Neural cell (in vitro differentiated cells): ENCODE measurements around the gene ERVV-1. TPM values are rescaled to one million over a fixed set of nuclear protein-coding genes. Genes with fewer than 3 reads are reported as not detected.

Experiments used
- H2AFZ ChIP-seq: fragments of 200-600, 300-800 bp; sonication (generic), shearing (Covaris generic); 2 replicates; pipeline ENCODE4 v1.6.0; 2014; ENCODE audit warnings: low read depth, mild to moderate bottlenecking, antibody characterized with exemption, low read length, moderate library complexity
- H3F3A ChIP-seq: fragments of 200-600 bp; shearing (Covaris generic); 2 replicates; pipeline ENCODE4 v1.6.1; 2016; ENCODE audit warnings: mild to moderate bottlenecking, moderate library complexity, mixed read lengths, antibody characterized with exemption, low read length; ENCODE audit not compliant: insufficient read depth, poor library complexity, severe bottlenecking
- H3K27ac ChIP-seq: fragments of 200-600, 300-800 bp; sonication (generic), shearing (Covaris generic); 2 replicates; pipeline ENCODE4 v1.5.1; 2014; ENCODE audit warnings: mild to moderate bottlenecking, low read length, moderate library complexity
- H3K27me3 ChIP-seq: fragments of 300-800, 200-600 bp; sonication (generic), shearing (Covaris generic); 2 replicates; pipeline ENCODE4 v1.6.0; 2014; ENCODE audit warnings: mild to moderate bottlenecking, low read depth, low read length, moderate library complexity; ENCODE audit not compliant: insufficient read depth
- H3K36me3 ChIP-seq: fragments of 300-800, 200-600 bp; sonication (generic), shearing (Covaris generic); 2 replicates; pipeline ENCODE4 v1.5.1; 2014; ENCODE audit warnings: mild to moderate bottlenecking, antibody characterized with exemption, low read length, moderate library complexity; ENCODE audit not compliant: insufficient read depth
- H3K4me2 ChIP-seq: fragments of 300-800, 200-600 bp; sonication (generic), shearing (Covaris generic); 2 replicates; pipeline ENCODE4 v1.6.0; 2014; ENCODE audit warnings: mild to moderate bottlenecking, low read length
- H3K4me3 ChIP-seq: fragments of 300-800, 200-600 bp; sonication (generic), shearing (Covaris generic); 2 replicates; pipeline ENCODE4 v1.5.1; 2014; ENCODE audit warnings: mild to moderate bottlenecking, low read length, moderate library complexity
- H3K79me2 ChIP-seq: fragments of 200-600 bp; shearing (Covaris generic); replicated peaks from 2 replicates; pipeline ENCODE4 v1.6.0; 2014; ENCODE audit warnings: mild to moderate bottlenecking, low read length, moderate library complexity; ENCODE audit not compliant: insufficient read depth
- H3K9ac ChIP-seq: fragments of 300-800, 200-600 bp; sonication (generic), shearing (Covaris generic); 2 replicates; pipeline ENCODE4 v1.6.1; 2016; ENCODE audit warnings: mild to moderate bottlenecking, low read length, mixed read lengths
- H3K9me2 ChIP-seq: fragments of 200-600 bp; shearing (Covaris generic); 2 replicates; pipeline ENCODE4 v1.6.1; 2016; ENCODE audit warnings: mild to moderate bottlenecking, low read length, mixed read lengths; ENCODE audit not compliant: insufficient read depth
- H3K9me3 ChIP-seq: fragments of 200-600, 300-800 bp; sonication (generic), shearing (Covaris generic); 2 replicates; pipeline ENCODE4 v1.6.1; 2016; ENCODE audit warnings: mild to moderate bottlenecking, mixed run types, low read length, moderate library complexity, mixed read lengths
- H4K20me1 ChIP-seq: fragments of 200-600 bp; shearing (Covaris generic); 2 replicates; pipeline ENCODE4 v1.6.1; 2016; ENCODE audit warnings: mild to moderate bottlenecking, mixed run types; ENCODE audit not compliant: insufficient read depth
- CTCF ChIP-seq: fragments of 450-650 bp; IDR thresholded peaks from 2 replicates; pipeline ENCODE4 v1.5.1; 2014; ENCODE audit warnings: antibody characterized with exemption, mild to moderate bottlenecking, moderate library complexity; ENCODE audit not compliant: poor library complexity, severe bottlenecking
- EP300 ChIP-seq: fragments of 450-650 bp; conservative IDR thresholded peaks from 2 replicates; pipeline ENCODE4 v1.6.1; 2014; ENCODE audit warnings: antibody characterized with exemption, mild to moderate bottlenecking, moderate library complexity; ENCODE audit not compliant: poor library complexity, severe bottlenecking
- EZH2 ChIP-seq: fragments of 200-600, 300-800 bp; shearing (Covaris generic), sonication (generic); IDR thresholded peaks from 2 replicates; pipeline ENCODE4 v1.6.1; 2014; ENCODE audit warnings: antibody characterized with exemption, low read length, borderline replicate concordance, mild to moderate bottlenecking; ENCODE audit not compliant: insufficient read depth, poor library complexity, severe bottlenecking
- MXI1 ChIP-seq: fragments of 450-650 bp; conservative IDR thresholded peaks from 2 replicates; pipeline ENCODE4 v1.6.1; 2014; ENCODE audit warnings: antibody characterized with exemption, mild to moderate bottlenecking; ENCODE audit not compliant: poor library complexity, severe bottlenecking
- POLR2AphosphoS5 ChIP-seq: IDR thresholded peaks from 2 replicates; pipeline ENCODE4 v1.6.1; 2012
- RAD21 ChIP-seq: fragments of 450-650 bp; conservative IDR thresholded peaks from 2 replicates; pipeline ENCODE4 v1.6.1; 2014; ENCODE audit warnings: antibody characterized with exemption, mild to moderate bottlenecking, moderate library complexity
- SMC3 ChIP-seq: fragments of 450-650 bp; conservative IDR thresholded peaks from 2 replicates; pipeline ENCODE4 v1.6.1; 2014; ENCODE audit warnings: antibody characterized with exemption, mild to moderate bottlenecking, moderate library complexity; ENCODE audit not compliant: poor library complexity
- TAF1 ChIP-seq: IDR thresholded peaks from 2 replicates; pipeline ENCODE4 v1.6.1; 2012; ENCODE audit warnings: low read depth
- polyA plus RNA-seq: library from polyadenylated mRNA; depleted of rRNA; stranded (reverse); fragments of >200 nt; gene quantifications from 2 replicates; pipeline ENCODE4 v1.2.3, GENCODE V29; 2014
- TF ChIP-seq, protein P1 (sequence below): IDR thresholded peaks from 2 replicates; pipeline ENCODE4 v1.6.1; 2012; ENCODE audit warnings: borderline replicate concordance

ERVV-1 gene
- polyA plus RNA-seq, 1 donor from 2014 or later: not detected

GRCh38 chr19:52991484-52991883 lies 22.2 kb upstream of the ERVV-1 start:
- Histone ChIP-seq H3K4me2 (no peak overlapping the region), H2AFZ (no peak overlapping the region), H3K27me3 (no peaks in the 10 kb centered on the region), H3K36me3 (no peaks in the 10 kb centered on the region), H3K9me2 (no peaks in the 10 kb centered on the region), H3K9ac (no peak overlapping the region), H4K20me1 (no peaks in the 10 kb centered on the region), H3K4me3 (no peak overlapping the region), H3K27ac (no peak overlapping the region), H3F3A (no peaks in the 10 kb centered on the region), H3K79me2 (no peaks in the 10 kb centered on the region), H3K9me3 (no peaks in the 10 kb centered on the region)
- no peak for TF ChIP-seq POLR2AphosphoS5
- no peak for TF ChIP-seq CTCF
- TF ChIP-seq EP300: no peak
- TF ChIP-seq MXI1: no peak
- TF ChIP-seq, protein P1, sequence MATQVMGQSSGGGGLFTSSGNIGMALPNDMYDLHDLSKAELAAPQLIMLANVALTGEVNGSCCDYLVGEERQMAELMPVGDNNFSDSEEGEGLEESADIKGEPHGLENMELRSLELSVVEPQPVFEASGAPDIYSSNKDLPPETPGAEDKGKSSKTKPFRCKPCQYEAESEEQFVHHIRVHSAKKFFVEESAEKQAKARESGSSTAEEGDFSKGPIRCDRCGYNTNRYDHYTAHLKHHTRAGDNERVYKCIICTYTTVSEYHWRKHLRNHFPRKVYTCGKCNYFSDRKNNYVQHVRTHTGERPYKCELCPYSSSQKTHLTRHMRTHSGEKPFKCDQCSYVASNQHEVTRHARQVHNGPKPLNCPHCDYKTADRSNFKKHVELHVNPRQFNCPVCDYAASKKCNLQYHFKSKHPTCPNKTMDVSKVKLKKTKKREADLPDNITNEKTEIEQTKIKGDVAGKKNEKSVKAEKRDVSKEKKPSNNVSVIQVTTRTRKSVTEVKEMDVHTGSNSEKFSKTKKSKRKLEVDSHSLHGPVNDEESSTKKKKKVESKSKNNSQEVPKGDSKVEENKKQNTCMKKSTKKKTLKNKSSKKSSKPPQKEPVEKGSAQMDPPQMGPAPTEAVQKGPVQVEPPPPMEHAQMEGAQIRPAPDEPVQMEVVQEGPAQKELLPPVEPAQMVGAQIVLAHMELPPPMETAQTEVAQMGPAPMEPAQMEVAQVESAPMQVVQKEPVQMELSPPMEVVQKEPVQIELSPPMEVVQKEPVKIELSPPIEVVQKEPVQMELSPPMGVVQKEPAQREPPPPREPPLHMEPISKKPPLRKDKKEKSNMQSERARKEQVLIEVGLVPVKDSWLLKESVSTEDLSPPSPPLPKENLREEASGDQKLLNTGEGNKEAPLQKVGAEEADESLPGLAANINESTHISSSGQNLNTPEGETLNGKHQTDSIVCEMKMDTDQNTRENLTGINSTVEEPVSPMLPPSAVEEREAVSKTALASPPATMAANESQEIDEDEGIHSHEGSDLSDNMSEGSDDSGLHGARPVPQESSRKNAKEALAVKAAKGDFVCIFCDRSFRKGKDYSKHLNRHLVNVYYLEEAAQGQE: no peak
- TF ChIP-seq SMC3: no peak
- no peak for TF ChIP-seq RAD21
- no peak for TF ChIP-seq TAF1
- TF ChIP-seq EZH2: no peak

DNA sequence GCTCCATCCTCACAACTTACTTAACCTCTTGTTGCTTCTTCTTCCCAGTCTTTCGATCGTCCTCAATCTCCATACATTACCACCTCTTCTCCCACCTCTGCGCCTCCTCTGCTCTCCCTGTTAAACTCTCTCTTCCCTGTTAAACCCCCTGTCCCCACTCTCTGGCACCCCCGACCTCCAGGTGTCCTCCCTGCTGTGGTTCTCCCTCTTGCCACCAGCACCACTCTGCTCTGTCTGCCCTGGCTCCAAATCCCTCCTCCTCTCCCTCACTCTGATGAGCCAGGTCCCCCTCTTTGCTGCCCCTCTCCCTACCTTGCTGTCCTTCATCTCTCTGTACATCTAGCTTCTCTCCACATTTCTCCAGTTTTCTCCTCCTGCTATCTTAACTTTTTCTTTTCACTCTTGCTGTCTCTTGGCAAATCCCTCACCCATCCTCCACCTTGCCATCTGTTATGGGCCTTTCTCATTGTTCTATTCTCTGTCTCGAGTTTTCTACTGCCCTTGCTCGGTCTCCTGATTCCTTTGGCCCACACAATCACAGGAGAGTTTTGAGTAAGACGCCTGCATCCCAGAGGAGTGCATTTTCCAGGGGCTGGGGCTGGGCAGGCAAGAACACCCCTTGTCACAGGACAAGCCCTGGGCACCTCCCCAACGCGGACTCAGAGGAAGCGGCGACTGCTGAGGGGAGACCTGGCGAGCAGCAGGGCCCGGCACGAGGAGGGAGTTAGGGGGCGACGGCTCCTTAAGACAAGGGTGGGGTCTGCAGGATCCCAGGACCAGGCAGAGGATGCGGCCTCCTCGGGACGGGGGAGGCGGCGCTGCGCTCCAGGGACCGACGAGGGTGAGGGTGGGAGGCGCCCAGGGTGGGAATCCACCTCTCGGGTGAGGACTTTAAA lies 21.4 kb upstream of the ERVV-1 start:
- Histone ChIP-seq H3K4me3 (peak overlapping the region; percentile 74), H4K20me1 (no peaks in the 10 kb centered on the region), H3K36me3 (no peaks in the 10 kb centered on the region), H2AFZ (no peak overlapping the region), H3K4me2 (no peak overlapping the region), H3K79me2 (no peaks in the 10 kb centered on the region), H3K27ac (no peak overlapping the region), H3K27me3 (no peaks in the 10 kb centered on the region), H3K9ac (no peak overlapping the region), H3K9me2 (no peaks in the 10 kb centered on the region), H3K9me3 (no peaks in the 10 kb centered on the region), H3F3A (no peaks in the 10 kb centered on the region)
- TF ChIP-seq POLR2AphosphoS5: no peak
- no peak for TF ChIP-seq RAD21
- TF ChIP-seq MXI1: no peak
- TF ChIP-seq CTCF: no peak
- TF ChIP-seq, protein P1: no peak
- TF ChIP-seq EZH2: no peak
- TF ChIP-seq EP300: no peak
- TF ChIP-seq SMC3: no peak
- no peak for TF ChIP-seq TAF1
